ENCODE data around the gene GLIPR1.
"Not testable (repeated sequence)": the region's sequence is repeated elsewhere in the genome, so short reads cannot be mapped to it uniquely, and the experiment has no call there.

Gene GLIPR1

DNA sequence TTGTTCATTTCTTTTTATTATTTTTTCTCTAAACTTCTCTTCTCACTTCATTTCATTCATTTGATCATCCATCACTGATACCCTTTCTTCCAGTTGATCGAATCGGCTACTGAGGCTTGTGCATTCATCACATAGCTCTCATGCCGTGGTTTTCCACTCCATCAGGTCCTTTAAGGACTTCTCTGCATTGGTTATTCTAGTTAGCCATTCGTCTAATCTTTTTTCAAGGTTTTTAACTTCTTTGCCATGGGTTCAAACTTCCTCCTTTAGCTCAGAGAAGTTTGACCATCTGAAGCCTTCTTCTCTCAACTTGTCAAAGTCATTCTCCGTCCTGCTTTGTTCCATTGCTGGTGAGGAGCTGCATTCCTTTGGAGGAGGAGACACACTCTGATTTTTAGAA, 41.6 kb downstream of the GLIPR1 start:
- not testable (repeated sequence) for DNase-seq

GRCh38 chr12:75525263-75525662, 44.7 kb downstream of the GLIPR1 start:
- DNase-seq = no peak

DNA sequence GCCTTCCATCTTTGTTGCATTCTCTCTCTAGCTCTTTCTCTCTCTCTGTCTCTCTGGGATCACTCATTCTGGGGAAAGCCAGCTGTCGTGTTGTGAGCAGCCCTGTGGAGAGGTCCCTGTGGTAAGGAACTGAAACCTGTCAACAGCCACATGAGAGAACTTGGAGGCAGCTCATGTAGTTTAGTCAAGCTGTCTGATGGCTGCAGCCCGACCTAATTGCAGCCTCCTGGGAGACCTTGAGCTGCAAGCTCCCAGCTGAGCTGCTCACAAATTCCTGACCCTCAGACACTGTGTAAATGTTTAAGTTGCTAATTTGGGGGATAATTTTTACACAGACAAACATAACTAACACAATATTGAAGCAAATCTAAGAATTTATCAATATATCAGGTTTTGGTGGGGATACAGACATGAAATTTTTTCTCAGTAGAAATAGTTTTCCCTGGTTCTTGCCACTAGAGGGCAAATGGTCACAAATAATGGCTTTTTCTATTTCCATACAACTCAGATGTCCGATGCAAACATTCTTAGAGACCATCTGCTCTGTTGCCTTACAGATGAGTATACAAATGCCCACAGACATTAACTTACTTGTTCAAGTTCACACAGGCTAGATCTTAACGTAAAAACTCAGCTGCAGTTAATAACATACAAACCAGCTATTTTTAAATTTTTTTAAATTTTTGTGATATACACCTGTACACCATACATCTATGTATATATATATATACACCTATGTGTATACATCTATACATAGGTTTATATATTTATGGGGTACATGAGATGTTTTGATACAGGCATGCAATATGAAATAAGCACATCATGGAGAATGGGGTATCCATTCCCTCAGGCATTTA, 46.3 kb downstream of the GLIPR1 start:
- DNase-seq = no peak

- DNase-seq = no peak
Observed at GRCh38 chr12:75528272-75528671, 47.7 kb downstream of the GLIPR1 start.

DNA sequence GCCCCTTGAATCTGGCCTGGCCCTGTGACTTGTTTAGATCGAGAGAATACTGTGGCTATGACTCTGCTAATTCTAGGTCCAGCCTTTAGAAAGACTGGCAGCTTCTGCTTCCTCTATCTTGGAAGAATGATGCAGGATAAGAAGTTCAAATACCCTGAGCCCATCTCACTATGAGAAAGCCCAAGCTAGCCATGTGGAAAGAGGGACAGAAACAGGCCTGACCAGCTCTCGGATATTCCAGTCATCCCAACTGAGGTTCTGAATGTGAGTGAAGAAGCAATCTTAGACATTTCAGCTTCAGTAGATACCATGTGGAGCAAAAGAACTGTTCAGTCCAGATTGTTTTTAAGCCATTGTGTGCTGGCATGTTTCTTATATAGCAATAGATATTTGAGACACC, 48.1 kb downstream of the GLIPR1 start:
- DNase-seq = no peak

DNA sequence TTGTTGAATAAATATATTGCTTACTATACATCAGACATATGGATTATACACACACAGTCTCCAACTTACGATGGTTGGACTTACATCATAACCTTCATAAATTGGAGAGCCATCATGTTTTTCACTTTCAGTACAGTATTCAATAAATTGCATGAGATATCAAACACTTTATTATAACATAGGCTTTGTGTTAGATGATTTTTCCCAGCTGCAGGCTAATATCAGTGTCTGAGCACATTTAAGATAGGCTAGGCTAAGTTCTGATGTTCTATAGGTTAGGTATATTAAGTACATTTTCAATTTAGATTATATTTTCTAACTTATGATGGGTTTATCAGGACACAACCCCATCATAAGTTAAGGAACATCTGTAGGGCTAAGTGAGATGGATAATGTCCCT, 48.8 kb downstream of the GLIPR1 start:
- DNase-seq = no peak

- no peak for DNase-seq
Observed at GRCh38 chr12:75529826-75530225, 49.3 kb downstream of the GLIPR1 start.

DNA sequence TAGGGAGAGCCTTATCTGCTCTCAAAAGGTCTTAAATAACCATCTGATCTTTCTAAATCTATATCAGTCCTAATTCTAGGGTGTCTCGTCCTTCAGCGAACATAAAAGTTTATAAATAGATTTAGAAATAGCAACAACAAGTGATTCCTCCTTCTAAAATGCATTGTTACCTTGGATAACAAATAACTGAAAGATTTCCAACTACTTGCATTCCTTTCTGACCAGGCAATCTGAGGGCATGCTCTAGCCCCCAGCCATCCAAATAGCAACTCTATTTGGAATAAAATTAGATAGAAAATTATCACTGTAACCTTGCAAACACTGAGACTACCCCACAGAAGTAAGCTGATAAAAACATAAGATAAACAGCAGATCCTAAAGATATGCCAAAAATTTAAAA, 52.7 kb downstream of the GLIPR1 start:
- no peak for DNase-seq

GRCh38 chr12:75539889-75540288, 59.3 kb downstream of the GLIPR1 start:
- DNase-seq = no peak

DNA sequence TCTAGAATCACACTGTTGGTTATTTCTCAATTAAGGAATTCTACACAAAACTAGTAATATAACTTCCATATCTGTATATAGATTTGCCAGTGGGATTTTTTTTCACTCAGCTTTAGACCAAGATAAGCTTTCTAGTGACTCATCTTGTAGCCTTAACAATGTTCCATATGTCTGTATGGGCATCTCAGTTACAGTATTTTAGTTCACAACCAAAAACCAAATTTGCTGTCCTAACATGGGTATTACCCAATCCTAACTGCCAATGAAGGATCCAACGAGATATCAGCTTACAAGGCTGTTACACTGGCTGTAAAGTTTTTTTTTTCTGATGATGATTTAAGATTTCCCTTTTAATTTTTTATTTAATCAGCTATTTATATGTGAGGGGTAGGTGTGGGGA, 62.4 kb downstream of the GLIPR1 start:
- no peak for DNase-seq

DNA sequence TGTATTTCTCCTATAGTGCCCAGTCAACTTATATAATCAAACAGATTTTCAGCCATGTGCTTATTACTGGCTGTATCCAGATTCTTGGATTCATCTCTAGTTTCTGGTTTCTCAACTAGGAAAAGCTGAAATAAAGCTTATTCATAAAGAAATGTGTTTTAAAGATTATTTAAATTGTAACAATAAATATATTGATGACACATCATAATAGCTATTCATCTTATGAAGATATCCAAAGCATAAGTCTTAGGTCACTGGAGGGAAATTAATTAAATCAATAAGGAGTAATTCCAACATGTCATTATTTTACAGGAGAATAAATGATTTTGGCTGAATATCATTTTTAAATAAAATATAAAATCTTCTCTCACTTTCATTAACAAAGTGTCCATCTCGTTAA, 63.0 kb downstream of the GLIPR1 start:
- DNase-seq = no peak

DNA sequence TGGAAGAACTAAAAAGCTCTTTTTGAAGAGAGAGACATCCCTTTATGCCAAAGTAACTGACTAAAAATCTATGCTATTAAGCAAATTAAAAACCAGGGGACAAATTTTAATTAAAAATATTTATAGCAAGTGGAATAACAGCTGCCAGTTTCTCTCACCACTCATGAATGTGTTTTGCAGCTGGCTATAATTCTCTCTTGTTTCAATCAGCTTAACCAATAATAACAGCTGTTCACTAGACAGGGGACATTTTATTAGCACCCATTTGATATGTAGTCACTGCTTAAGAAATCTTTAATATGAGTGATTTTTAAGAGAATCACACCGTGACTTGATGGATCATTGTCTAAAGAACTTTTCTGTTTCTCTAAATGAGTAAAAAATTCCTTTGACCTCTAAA, 65.1 kb downstream of the GLIPR1 start:
- DNase-seq = no peak

DNA sequence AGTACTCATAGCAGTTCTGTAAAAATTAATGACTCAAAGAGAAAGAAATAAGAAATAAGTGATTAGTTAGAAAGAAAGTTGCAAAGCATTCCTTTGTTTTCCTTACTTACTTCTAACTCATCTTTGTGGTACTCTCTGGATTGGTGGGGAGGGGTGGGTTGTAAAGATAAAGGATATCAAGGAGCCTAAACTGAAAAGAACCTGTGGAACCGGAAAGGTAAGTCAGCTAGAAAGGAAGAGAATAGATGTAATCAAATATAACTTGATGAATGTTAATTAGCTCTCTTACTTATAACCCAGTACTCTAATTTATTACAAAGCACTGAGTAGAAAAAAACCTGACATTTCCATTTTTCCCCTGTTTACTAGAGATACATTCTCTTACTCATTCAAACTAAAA, 68.3 kb downstream of the GLIPR1 start:
- DNase-seq = no peak

DNA sequence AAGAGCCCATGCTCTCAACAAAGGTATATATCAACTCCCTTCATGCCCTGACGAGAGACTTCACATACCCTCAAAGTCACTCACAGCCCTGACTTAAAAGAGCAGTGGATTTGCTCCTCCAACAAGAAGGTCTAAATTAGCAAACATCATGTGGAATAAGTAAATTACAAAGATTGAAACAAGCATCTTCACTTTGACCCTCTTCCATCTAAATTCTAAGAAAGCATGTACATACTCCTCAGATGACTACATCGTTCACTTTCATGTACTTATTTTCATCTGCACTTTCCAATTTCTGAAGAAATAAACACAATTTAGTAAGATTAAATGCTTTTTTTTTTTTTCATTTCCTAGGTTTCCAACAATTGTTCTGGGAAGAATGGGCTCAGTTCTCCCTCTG, 69.4 kb downstream of the GLIPR1 start:
- DNase-seq = no peak

DNA sequence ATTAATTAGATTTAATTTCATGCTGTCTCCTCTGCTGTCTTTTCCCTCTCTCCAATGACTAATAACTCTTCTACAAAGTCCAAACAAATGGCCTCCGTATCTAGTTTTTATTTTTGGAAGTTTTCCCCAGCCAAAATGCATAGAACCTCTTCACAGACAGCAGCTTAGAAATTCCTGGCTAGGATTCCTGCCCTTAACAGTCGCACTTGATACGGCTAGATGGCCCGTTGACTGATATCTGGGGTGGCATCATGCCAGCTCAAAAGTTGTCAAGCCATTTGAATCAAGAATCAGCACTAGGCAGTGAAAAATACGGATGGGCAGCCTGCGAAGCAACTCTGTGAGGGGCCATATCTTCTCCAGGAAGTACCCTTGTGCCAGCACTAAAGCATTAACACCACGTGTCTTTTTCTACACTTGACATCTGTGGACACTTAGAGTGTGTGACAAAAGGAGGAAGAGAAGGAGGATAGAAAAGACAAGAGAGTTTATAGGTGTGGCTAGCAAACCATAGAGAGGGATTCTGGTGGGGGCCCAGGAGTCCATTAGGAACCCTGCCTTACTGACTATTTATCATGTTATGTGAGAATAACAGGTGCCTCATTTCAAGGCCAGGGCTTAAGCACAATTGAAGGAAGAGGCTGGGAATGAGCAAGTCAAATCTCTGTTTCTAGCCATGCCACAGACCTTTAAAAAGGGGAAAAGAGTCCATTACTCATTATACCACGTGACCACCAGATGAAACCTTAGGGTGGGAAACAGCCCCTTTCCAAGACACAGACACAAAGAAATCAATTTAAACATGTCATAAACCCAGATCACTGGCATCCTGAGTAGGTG, 70.1 kb downstream of the GLIPR1 start:
- no peak for DNase-seq

- no peak for DNase-seq
Observed at GRCh38 chr12:75551477-75551876, 70.9 kb downstream of the GLIPR1 start.

DNA sequence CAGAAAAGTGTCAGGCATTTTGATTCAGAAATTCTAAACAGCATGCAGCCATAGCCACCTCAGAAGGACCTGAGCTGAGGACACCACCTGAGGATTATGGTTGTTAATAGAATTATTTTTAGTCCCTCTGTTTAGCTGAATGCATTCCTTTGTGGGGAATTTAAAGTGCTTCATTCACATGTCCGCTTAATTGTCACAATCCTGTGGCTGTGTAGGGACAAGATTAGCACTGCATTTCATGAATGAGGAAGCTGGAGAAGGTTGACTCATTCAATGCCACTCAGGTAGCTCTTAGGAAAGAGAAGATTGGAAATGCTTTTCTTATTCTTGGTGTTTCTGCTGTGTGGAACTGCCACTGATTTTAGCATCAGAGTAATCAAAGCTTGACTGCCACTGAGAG, 72.8 kb downstream of the GLIPR1 start:
- DNase-seq = no peak

Data from activated gamma-delta T cell (primary cell).